Putamen (tissue), 1 donor: ENCODE data around the gene TBC1D2.

Experiments used
- DNase-seq: peaks from one replicate; pipeline ENCODE4 v3.0.0-alpha.2; 2016; ENCODE audit warnings: low spot score

The TBC1D2 gene

GRCh38 chr9:98171176-98171925 lies 84.1 kb downstream of the TBC1D2 start:
- no peak for DNase-seq

DNA sequence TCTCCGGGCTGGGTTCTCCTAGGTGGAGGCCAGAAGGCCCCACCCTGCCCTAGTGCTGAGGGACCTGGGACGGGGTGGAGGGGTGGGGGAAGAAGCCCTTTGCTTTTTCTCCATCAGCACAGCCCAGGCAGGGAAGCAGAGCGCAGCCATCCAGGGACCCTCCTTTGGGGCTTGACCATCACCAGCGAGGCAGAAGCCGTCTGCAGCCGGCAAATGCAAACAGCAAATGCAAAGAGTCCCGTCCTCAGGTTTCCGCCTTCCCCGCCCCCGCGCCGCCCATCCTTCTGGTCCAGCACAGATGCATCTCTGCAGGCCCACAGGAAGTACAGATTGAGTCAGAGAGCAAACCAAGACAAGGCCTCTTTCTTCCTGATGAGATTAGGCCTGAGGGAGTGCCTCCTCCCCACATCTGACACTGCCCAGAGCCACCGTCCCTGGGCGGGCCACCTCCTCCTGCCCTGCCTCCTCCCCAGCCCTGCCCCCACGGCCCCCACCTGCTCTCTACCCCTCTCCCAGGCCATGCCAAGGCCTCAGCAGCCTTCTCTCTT lies 86.4 kb downstream of the TBC1D2 start:
- no peak for DNase-seq

GRCh38 chr9:98168153-98168780 lies 87.2 kb downstream of the TBC1D2 start:
- no peak for DNase-seq

DNA sequence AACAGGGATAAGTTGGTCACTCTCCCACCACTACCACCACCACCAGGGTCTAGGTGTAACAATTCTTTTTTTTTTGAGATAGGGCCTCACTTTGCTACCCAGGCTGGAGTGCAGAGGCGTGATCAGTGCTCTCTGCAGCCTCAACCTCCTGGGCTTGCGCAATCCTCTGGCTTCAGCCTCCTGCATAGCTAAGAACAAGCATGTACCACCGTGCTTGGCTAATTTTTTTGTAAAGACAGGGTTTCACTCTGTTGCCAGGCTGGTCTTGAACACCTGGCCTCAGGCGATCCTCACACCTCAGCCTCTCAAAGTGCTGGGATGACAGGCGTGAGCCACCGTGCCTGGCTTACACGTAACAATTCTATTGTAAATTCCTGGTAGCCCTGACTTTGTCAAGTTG lies 90.5 kb downstream of the TBC1D2 start:
- DNase-seq: no peak

GRCh38 chr9:98162613-98163012 lies 92.8 kb downstream of the TBC1D2 start:
- DNase-seq: no peak

GRCh38 chr9:98161851-98162250 lies 93.6 kb downstream of the TBC1D2 start:
- no peak for DNase-seq

DNA sequence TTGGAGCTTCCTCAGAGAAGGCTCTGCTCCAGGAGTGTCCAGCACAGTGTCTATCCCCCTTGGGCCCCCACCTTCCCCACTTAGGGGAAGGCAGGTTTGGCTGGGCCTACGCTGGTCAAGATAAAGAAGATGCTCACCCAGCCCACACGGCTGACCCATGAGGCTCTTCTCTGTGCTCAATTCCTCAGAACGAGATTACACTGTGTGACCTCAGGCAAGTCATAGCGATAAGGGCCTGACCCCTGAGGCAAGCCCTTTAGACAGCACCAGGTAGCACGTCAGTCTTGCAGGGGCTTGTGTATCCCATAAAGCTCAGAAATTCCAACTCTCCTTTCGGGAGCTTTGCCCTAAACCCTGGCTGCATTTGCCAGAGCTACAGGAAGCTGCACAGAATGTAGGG lies 95.7 kb downstream of the TBC1D2 start:
- no peak for DNase-seq

- DNase-seq: no peak
These were observed 96.1 kb downstream of the TBC1D2 start for GRCh38 chr9:98159301-98159700.

- no peak for DNase-seq
These were observed 97.2 kb downstream of the TBC1D2 start for GRCh38 chr9:98158071-98158831.

- DNase-seq: no peak
These were observed 98.1 kb downstream of the TBC1D2 start for GRCh38 chr9:98157372-98157771.

DNA sequence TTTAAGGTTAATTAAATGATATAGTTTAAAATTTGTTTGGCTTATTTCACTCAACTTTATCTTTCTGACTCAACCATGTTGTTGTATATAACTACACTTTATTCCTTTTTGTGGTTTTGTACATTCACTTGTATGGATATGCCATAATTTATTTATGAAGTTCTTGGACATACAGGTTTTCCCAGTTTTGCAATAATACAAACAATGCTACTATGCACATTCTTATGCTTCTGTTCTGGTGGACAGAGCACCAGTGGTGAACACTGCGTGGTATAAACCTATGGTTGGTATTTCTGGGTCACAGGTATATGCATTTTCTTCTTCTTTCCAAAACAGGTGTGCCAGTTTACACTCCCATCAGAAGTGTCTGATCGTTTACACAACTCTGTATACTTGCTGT lies 100.8 kb downstream of the TBC1D2 start:
- no peak for DNase-seq

DNA sequence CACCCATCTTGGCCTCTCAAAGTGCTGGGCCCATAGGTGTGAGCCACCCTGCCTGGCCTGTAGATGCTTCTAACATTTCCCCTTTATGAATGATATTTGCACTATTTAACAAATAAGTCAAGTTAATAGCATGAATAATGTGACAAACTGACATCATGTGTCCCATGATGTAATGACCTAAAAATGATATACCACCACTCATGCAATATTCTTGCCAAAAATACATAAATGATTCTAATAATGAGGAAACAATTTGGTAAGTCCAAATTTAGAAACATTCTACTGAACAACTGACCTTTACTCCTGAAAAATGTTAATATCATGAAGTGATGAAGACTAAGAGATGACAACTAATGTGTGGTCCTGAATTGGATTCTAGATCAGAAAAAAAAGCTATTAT lies 102.9 kb downstream of the TBC1D2 start:
- no peak for DNase-seq

DNA sequence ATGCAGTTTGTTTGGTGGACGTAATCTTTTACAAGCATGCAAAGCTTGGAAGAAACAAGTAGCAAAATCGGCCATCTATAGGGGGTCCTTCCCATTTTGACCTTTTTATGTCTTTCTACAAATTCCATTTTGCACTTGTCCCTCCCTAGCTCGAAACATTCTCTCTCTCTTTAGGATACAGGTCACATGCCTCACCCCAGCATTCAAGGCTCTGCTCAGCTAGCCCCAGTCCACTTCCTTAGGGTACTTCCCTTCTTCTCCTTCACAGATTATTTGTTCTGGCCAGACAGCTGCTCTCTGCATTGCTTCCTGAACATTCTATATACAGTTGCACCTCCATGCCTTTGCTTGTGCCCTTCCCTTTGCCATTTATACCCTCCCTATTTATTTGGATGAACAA lies 104.7 kb downstream of the TBC1D2 start:
- DNase-seq: no peak

GRCh38 chr9:98150164-98150563 lies 105.3 kb downstream of the TBC1D2 start:
- DNase-seq: no peak

GRCh38 chr9:98149422-98149821 lies 106.0 kb downstream of the TBC1D2 start:
- no peak for DNase-seq
